HG03135 (cell line): ENCODE results near the gene AMD1.
"Not testable (repeated sequence)": the region's sequence is repeated elsewhere in the genome, so short reads cannot be mapped to it uniquely, and the experiment has no call there.

Experiments
- ATAC-seq: cut with Tn5 transposase; IDR thresholded peaks from one replicate; pipeline ENCODE4 v1.9.1; 2021; ENCODE audit warnings: mild to moderate bottlenecking, moderate library complexity; ENCODE audit not compliant: unreplicated experiment

Gene AMD1

DNA sequence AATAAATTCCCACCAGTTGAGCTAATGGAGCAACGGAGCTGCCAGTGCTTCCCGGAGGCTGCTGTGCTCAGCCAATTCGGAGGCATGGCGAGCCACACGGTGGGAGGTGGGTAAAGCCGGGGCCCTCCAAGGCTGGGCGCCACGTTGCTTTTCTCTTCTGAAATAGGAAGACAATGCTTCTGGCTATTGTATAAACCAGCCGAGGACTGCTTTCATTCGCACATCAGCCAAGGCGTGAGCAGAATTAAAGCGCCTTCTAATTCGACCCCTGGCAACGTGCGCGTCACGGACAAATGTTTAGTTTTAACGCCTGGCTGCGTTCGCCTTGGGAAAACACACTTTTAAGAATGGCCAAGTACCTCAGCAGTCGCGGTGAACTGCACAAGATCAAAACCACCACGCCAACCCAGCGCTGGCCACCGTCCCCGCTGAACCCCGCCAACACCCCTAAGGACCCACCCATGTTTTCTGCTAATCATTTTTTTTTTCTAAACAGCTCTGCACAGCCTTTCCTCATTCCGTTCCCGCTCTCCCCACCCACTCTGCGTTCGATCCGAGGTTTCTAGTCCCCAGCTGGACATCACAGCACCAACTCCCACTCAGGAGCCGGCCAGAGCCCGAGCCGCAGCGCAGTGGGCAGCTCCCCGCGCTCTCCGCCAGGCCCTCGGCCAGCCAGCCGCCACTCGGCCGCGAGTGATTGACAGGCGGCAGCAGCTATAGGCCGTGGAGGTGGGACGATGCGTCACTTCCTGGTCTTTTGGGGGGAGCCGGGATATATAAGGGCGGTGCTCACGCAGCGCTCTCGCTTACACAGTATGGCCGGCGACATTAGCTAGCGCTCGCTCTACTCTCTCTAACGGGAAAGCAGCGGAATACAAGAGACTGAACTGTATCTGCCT lies at the start of gene AMD1:
Gene AMD1, plus strand, starts transcription at position 805 of the 899 bp plus-strand sequence. CDS start 321 bp downstream, outside the sequence.
- peak; percentile 70 for ATAC-seq

DNA sequence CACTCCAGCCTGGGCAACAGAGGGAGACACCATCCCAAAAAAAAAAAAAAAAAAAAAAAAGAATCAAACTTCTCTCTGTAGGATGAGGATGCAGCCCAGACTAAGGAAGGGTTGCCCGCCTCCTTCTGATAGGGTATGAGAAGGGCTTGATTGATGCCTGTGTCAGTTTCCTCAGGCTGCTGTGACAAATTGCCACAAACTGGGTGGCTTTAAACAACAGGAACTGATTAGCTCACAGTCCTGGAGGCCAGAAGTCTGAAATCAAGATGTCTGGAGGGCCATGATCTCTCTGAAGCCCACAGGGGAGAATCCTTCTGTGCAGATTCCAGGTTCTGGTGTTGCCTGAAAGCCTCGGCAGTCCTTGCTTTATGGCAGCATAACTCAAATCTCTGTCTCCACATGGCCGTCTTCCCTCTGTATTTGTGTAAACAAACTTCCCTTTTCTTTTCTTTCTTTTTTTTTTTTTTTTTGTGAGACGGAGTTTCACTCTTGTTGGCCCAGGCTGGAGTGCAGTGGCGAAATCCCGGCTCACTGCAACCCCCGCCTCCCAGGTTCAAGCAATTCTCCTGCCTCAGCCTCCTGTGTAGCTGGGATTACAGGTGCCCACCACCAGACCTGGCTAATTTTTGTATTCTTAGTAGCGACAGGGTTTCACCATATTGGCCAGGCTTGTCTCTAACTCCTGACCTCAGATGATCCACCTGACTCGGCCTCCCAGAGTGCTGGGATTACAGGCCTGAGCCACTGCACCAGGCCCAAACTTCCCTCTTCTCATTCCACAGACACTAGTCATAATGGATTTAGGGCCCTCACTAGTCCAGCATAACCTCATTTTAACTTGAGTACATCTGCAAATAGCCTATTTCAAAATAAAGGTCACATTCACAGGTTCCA lies 48.1 kb upstream of the AMD1 start:
- ATAC-seq = no peak

DNA sequence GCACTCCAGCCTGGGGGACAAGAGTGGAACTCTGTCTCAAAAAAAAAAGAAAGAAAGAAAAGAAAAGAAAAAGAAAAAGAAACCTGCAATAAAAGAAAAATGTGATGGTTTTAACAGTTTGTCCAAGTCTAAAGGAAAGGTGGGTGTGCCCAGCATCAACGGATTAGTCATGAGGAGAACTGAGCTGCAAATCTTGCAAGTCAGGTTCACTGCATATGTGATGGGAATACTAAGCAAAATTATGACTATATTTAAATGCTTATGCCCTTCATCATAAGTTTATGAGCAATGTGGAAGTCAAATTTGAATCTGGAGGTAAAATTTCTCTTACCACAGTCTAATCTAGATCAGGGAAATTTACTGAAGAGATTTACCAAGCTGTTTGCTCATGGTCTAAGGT lies 46.2 kb upstream of the AMD1 start:
- ATAC-seq = no peak

DNA sequence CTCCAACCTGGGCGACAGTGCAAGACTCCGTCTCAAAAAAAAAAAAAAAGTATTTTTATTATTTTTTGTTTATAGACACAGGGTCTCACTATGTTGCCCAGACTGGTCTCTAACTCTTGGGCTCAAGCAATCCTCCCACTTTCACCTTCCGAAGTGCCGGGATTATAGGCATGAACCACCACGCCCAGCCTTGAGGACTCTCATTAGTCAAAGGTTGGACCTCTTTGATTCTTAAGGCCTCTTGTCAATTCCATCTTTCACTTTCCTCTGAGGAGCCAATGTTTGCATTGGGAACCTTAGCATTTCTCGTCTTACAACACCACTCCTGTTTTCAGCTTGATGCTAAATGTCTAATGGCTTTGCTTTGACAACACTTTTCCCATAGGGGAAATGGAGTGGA lies 43.2 kb upstream of the AMD1 start:
- ATAC-seq = no peak

DNA sequence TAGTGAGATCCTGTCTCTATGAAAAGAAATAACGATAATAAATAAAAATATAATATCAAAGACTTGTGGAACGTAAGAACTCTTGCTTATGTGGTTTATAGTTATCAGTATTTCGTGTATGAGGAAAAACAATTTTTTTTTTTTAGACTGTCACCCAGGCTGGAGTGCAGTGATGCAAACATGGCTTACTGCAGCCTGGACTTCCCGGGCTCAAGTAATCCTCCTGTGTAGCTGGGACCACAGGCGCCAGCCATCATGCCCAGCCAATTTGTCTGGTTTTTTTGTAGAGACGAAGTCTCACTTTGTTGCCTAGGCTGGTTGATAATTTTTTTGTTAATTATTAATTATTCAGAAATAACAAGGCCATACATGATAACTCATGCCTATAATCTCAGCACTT lies 40.8 kb upstream of the AMD1 start:
- no peak for ATAC-seq

DNA sequence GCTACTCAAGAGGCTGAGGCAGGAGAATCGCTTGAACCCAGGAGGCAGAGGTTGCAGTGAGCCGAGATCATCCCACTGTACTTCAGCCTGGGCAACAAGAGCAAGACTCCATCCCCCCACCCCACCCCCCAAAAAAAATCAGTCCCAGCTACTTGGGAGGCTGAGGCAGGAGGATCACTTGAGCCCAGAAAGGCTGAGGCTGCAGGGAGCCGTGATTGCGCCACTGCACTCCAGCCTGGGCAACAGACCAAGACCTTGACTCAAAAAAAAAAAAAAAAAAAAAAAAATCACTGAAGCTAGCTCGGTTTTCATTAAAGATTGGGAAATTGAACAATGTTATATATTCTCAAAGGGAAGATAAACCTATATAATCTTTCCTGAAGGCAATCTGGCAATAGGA lies 38.8 kb upstream of the AMD1 start:
- ATAC-seq = not testable (repeated sequence)

DNA sequence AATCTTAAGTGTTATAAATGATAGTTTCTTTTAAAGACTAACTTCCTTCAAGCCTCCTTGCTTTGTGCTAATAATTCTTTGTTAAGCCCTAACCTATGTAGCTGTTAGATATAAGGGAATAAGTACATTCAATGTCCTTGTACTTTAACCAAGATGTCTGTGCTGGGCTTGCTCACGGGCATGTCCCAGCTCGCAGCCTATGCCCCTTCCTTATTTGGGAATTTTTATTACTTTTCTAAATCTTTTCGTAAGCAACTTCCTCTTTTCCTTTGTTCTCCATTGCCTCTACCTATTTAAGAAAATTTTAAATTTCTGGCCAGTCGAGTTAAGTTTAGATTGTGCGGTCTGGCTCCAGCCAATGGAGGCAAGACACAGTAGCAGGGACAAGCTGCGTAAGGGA lies 33.3 kb upstream of the AMD1 start:
- no peak for ATAC-seq

DNA sequence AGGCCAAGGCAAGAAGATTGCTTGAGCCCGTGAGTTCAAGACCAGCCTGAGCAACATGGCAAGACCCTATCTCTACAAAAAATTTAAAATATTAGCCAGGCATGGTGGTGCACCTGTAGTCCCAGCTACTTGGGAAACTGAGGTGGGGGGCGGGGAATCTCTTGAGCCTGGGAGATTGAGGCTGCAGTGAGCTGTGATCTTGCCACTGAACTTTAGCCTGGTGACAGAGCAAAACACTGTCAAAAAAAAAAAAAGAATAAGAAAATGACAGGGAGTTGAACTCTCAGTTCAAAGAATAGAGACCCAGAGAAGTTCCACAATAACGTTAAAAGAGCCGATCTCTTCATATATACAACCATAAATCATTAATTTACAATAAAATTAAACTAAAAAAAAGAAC lies 24.8 kb upstream of the AMD1 start:
- ATAC-seq = no peak

DNA sequence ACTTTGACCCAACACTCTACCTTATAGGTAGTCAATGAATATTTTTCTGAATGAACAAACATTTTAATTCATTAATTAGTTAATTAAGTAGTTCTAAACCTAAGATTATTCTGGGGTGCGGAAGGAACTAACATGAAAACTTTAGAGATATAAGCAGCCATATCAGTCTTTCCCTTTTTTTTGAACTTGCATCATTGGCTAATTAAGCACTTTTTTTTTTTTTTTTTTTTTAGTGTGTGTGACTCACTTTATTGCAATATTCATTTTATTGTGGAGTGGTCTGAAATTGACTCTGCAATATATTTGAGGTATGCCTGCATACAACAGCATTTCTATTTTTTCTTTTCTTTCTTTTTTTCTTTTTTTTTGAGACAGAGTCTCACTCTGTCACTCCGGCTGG lies 21.8 kb upstream of the AMD1 start:
- ATAC-seq = no peak

DNA sequence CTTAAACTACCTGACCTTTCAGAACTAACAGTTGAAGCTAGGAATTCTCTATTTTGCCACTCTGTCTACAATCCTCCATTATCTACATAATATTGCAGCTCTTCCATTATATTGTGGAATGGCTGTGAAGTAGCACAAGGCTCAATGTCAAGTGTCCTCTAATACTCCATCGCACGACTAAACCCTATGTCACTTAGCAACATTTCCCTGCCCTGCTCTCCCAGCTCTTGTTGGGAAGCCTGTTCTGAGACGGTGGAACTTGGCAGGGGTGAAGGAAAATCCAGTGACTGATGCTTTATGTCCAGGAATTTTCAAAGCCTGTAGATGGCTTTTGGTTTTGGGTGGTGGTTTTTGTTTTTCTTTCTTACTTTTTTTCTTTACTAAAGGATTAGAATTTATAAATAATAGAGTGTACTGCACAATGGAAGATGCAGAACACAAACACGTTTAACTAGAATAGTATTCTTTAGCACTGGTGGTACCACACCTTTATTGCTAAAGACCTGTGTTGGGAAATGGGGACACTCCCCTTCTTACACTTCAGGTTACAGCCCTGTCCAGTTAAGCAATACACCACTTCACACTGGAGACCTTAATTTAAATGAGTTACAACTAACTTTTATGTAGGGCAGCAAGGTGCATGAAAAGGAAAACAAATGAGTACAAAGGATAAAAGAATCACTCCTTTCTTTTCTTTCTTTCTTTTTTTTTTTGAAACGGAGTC lies 20.7 kb upstream of the AMD1 start:
- ATAC-seq = no peak

DNA sequence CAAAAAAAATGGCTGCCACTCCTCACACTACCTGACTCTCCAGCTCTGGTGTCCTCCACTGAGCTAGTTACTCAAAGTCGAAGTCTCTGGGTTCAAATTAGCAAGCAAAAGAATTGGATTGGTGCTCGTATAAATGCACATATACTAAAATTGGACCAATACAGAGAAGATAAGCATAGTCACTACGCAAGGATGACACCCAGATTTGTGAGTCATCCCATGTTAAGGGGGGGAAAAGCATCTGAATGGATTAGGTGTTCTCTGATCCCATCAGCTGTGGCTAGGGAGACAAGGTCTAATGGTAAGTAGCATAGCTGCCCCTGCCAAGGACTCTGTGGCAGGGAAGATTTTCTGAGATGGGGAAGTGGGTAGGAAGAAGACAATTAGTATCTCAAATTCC lies 18.3 kb upstream of the AMD1 start:
- no peak for ATAC-seq

DNA sequence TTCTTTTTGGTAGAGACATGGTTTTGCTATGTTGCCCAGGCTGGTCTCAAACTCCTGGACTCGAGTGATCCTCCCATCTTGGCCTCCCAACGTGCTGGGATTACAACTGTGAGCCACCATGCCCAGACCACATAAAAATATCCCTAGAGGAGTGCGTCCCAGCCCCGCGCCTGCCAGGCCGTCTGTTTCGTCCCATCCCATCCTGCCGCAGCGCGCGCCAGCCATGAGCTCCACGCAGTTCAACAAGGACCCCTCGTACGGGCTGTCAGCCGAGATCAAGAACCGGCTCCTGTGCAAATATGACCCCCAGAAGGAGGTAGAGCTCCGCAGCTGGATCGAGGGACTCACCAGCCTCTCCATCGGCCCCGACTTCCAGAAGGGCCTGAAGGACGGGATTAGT lies 16.6 kb upstream of the AMD1 start:
- no peak for ATAC-seq

DNA sequence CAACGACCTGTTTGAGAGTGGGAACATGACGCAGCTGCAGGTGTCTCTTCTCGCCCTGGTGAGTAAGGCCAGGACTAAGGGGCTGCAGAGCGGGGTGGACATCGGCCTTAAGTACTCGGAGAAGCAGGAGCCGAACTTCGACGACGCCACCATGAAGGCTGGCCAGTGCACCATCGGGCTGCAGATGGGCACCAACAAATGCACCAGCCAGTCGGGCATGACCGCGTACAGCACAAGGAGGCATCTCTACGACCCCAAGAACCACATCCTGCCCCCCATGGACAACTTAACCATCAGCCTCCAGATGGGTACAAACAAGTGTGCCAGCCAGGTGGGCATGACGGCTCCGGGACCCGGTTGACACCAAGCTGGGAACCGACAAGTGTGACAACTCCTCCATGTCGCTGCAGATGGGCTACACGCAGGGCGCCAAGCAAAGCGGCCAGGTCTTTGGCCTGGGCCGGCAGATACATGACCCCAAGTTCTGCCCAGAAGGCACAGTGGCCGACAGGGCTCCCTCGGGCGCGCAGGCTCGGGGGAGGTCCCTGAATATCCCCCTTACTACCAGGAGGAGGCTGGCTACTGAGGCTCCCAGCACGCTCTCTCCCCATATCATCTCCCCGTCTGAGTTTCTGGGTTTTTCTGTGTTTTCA lies 15.9 kb upstream of the AMD1 start:
- ATAC-seq = no peak

DNA sequence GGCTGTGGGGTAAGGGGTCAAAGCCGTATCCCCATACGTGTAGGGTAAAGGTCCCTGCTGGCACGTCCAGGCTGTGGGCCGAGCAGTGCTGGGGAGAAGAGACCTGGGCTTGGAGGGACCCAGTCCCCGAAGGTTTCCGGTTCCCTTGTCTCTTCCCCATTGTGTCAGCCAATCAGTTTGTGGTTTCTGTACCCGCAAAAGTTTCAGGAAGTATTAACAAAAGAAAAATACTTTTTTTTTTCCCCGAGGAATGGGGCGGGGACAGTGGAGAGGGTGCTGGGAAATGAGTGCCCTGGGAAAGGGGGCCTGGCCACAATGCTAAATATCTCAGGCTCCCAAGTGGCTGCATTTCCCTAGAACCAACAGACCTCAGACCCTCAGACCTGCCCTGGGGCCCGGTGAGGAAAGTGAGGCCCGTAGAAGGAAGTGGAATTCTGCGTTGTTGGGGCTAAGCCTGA lies 15.2 kb upstream of the AMD1 start:
- ATAC-seq = no peak

DNA sequence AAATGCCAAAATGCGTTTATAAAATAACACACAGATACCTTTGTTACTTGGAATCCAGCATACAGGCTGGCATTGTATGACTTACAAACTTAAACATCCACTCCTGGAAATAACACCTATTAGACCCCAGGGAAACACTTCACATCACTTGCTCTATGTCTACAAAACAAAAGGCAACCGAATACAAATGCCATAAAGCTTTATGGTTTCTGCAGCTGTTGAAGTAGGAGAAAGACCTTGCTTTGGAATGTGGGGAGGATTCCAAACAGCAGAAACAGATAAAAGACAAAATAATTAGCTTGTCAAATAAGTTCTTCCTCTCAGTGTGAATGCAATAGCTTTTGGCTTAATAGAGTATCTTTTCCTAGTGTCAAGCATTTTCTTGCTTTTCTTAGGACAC lies 9.8 kb upstream of the AMD1 start:
- no peak for ATAC-seq

DNA sequence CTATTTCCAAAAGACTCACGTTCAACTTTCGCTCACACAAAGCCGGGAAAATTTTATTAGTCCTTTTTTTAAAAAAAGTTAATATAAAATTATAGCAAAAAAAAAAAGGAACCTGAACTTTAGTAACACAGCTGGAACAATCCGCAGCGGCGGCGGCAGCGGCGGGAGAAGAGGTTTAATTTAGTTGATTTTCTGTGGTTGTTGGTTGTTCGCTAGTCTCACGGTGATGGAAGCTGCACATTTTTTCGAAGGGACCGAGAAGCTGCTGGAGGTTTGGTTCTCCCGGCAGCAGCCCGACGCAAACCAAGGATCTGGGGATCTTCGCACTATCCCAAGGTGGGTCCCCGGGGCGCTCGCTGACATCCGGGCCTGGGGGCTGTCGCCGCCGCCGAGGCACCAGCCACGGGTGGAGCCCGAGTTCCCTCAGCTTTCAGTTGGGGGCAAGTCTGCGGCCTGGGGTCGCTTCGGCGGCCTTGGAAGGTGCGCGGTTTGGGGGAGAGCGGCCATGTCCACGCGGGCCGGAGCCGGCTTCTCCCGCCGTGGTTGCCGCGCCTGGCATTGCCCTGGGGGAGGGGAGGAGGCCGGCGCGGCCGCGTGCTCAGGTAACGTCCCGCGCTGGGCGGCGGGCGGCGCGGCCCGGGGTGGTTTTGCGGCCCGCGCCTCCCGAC lies 429 bp downstream of the AMD1 start:
- ATAC-seq = peak; percentile 16

DNA sequence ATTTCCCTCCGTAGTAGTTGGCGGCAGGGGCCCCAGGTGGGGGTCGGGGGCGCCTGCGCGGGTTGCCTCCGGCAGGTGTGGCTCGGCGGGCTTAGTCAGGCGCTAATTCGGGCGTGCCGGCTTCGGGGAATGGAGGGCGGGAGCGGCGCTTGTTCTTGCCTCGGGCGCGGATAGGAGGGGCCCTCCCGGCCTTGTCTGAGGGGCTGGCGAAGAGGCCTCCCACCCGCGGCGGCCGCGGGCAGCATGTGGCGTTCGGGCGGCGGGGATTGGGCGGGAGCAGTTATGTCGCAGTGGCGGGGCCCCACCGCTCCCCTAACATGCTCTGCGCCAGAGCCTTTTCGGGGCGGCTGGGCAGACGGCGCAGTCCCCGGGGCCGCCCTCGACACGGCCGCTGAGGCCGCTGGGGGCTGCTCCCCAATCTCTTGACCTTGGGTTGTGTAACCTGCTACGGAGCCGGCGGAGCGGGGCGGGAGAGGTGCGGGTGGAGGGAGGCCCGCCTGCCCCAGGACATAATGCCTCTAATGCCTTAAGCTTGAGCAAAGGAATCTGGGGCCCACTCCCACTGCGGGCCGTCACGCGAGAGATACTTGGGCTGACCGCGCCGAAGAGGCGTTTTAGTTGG lies 1.1 kb downstream of the AMD1 start:
- peak; percentile 21 for ATAC-seq

DNA sequence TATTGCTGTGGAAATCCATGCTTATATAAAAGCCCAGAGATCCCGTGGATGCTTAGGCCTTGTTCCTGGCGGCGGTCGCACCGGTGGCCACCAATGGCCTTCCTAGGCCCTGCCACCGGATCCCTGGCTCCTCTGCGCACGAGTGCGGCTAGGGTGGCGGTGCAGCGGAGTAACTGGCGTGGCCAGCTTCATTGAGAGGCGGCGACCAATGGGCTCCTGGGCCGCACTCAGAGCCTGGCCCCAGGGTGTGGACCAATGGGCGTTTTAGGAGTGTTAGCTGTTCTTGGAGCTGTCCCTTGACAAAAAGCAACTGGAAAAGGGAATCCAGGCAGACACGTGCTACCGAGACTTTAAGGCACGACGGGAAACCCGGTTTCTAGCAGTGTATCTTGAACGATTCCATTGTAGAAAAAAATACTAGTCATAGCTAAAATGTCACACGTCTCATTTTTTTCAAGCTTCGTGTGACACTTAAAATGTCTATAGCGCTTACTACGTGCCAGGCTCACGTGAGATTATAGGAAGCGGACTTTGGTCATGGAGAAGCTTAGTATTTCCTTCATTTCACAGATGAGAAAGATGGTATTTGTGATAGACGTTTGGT lies 1.7 kb downstream of the AMD1 start:
- ATAC-seq = peak; percentile 39
